SK-N-SH (cell line): Measurements from ENCODE around the gene BEGAIN. TPM values are rescaled to one million over a fixed set of nuclear protein-coding genes. Genes with fewer than 3 reads are reported as not detected.

Experiments
- CTCF ChIA-PET: fragments of 300-600, 350-600 bp; formaldehyde crosslinking; extraction: SDS; loops from one replicate; lab custom pipeline; 2021; lab: Yijun Ruan, JAX
- POLR2A ChIA-PET: fragments of 350-600 bp; sonication (Branson Sonifier 250); formaldehyde crosslinking; extraction: SDS; loops from one replicate; lab custom pipeline; 2020; ENCODE audit warnings: antibody characterized with exemption, inconsistent platforms; lab: Yijun Ruan, JAX
- DNase-seq: peaks from one replicate; pipeline ENCODE4 v3.0.0; 2012
- H2AFZ ChIP-seq: fragments of 200-600 bp; sonication (generic); 2 replicates; pipeline ENCODE4 v1.8.1; 2016; ENCODE audit warnings: antibody characterized with exemption, mild to moderate bottlenecking, low read depth
- H3F3A ChIP-seq: fragments of 200-600 bp; sonication (generic); replicated peaks from 2 replicates; pipeline ENCODE3; 2016; ENCODE audit warnings: antibody characterized with exemption, mild to moderate bottlenecking; ENCODE audit not compliant: insufficient read depth
- H3K27ac ChIP-seq, 2 experiments: fragments of 200-500 bp in 1 of 2; fragments of 200-600 bp in 1 of 2; sonication (Bioruptor generic) in 1 of 2; sonication (generic), shearing (Covaris generic) in 1 of 2; 2 replicates each; pipeline versions ENCODE4 v1.5.1 to v1.6.1; 2014 to 2016; ENCODE audit warnings: low read depth in 2 of 2, inconsistent platforms in 1 of 2, low read length in 1 of 2, mild to moderate bottlenecking in 1 of 2, mixed read lengths in 1 of 2
- H3K27me3 ChIP-seq: fragments of 200-600 bp; sonication (generic), shearing (Covaris generic); 2 replicates; pipeline ENCODE4 v1.6.1; 2016; ENCODE audit warnings: mixed run types; ENCODE audit not compliant: insufficient read depth
- H3K36me3 ChIP-seq, 2 experiments: fragments of 200-500 bp in 1 of 2; fragments of 200-600 bp in 1 of 2; sonication (Bioruptor generic) in 1 of 2; sonication (generic) in 1 of 2; replicated peaks in 1 of 2; 2 replicates each; pipeline versions ENCODE3 to v1.5.1; 2014 to 2016; ENCODE audit warnings: low read length in 1 of 2, mild to moderate bottlenecking in 1 of 2; ENCODE audit not compliant: insufficient read depth in 2 of 2, control insufficient read depth in 1 of 2
- H3K4me1 ChIP-seq, 2 experiments: fragments of 200-500 bp in 1 of 2; fragments of 200-600 bp in 1 of 2; sonication (Bioruptor generic) in 1 of 2; sonication (generic), shearing (Covaris generic) in 1 of 2; 2 replicates each; pipeline versions ENCODE4 v1.5.1 to v1.6.1; 2014 to 2016; ENCODE audit warnings: low read depth in 1 of 2, low read length in 1 of 2, mixed run types in 1 of 2; ENCODE audit not compliant: insufficient read depth in 2 of 2, control insufficient read depth in 1 of 2
- H3K4me2 ChIP-seq: fragments of 200-600 bp; sonication (generic), shearing (Covaris generic); 2 replicates; pipeline ENCODE4 v1.6.1; 2017; ENCODE audit warnings: mixed run types
- H3K4me3 ChIP-seq, 2 experiments: fragments of 200-500 bp in 1 of 2; fragments of 200-600 bp in 1 of 2; sonication (Bioruptor generic) in 1 of 2; sonication (generic), shearing (Covaris generic) in 1 of 2; 2 replicates each; pipeline versions ENCODE4 v1.5.1 to v1.8.1; 2014 to 2016; ENCODE audit warnings: low read depth in 2 of 2, inconsistent platforms in 1 of 2, low read length in 1 of 2, mild to moderate bottlenecking in 1 of 2, mixed read lengths in 1 of 2, moderate library complexity in 1 of 2
- H3K79me2 ChIP-seq: fragments of 200-600 bp; sonication (generic); 2 replicates; pipeline ENCODE4 v1.8.1; 2017; ENCODE audit warnings: mild to moderate bottlenecking; ENCODE audit not compliant: insufficient read depth
- H3K9ac ChIP-seq: fragments of 200-600 bp; sonication (generic); 2 replicates; pipeline ENCODE4 v1.6.1; 2017; ENCODE audit warnings: mixed run types
- H3K9me2 ChIP-seq: fragments of 200-600 bp; sonication (generic); 2 replicates; pipeline ENCODE4 v1.6.1; 2017; ENCODE audit warnings: mixed run types
- H3K9me3 ChIP-seq: fragments of 200-600 bp; sonication (generic); 2 replicates; pipeline ENCODE4 v1.6.1; 2017; ENCODE audit warnings: mixed run types, mild to moderate bottlenecking, moderate library complexity
- H4K20me1 ChIP-seq: fragments of 200-600 bp; sonication (generic); 2 replicates; pipeline ENCODE4 v1.6.1; 2017; ENCODE audit warnings: mild to moderate bottlenecking, mixed run types; ENCODE audit not compliant: insufficient read depth
- CHD2 ChIP-seq: fragments of 150-350 bp; IDR thresholded peaks from 2 replicates; pipeline ENCODE4 v1.6.1; 2018; ENCODE audit warnings: low read length; ENCODE audit not compliant: partially characterized antibody
- ELF1 ChIP-seq: IDR thresholded peaks from 2 replicates; pipeline ENCODE4 v1.4.0; 2012
- EP300 ChIP-seq, 2 experiments: IDR thresholded peaks; 2 replicates each; pipeline versions ENCODE4 v1.4.0 to v1.6.1; 2012; ENCODE audit warnings: borderline replicate concordance in 1 of 2, low read depth in 1 of 2, low read length in 1 of 2
- FOSL2 ChIP-seq: IDR thresholded peaks from 2 replicates; pipeline ENCODE4 v1.4.0; 2012; ENCODE audit warnings: low read depth, mild to moderate bottlenecking, moderate library complexity, borderline replicate concordance
- FOXJ3 ChIP-seq: sonication (generic); formaldehyde crosslinking; IDR thresholded peaks from 2 replicates; pipeline ENCODE4 v1.5.1; 2020; ENCODE audit warnings: mild to moderate bottlenecking, missing genetic modification reagents
- MEF2A ChIP-seq: IDR thresholded peaks from 2 replicates; pipeline ENCODE4 v1.4.0; 2012; ENCODE audit warnings: low read depth, borderline replicate concordance
- MXI1 ChIP-seq: IDR thresholded peaks from 2 replicates; pipeline ENCODE4 v1.6.1; 2012; ENCODE audit warnings: mild to moderate bottlenecking, low read depth, low read length, improper control_type of control experiment
- POLR2AphosphoS5 ChIP-seq: IDR thresholded peaks from 2 replicates; pipeline ENCODE4 v1.6.1; 2012; ENCODE audit warnings: low read depth, low read length
- SMC3 ChIP-seq: IDR thresholded peaks from 2 replicates; pipeline ENCODE4 v1.6.1; 2012; ENCODE audit warnings: low read depth, low read length, improper control_type of control experiment
- TCF12 ChIP-seq: IDR thresholded peaks from 2 replicates; pipeline ENCODE4 v1.4.0; 2012
- WGBS: methylation state at CpG from one replicate; pipeline ENCODE4 v1.1.6; 2017; ENCODE audit warnings: low lambda C conversion rate; 5-methylcytosine and 5-hydroxymethylcytosine counted together
- polyA plus RNA-seq, 3 experiments: library from polyadenylated mRNA; depleted of rRNA; stranded (reverse); fragments of >200 nt; gene quantifications; 2 replicates each; pipeline ENCODE4 v1.2.3, GENCODE V29; 2012
- TF ChIP-seq, protein P1 (sequence below): fragments of 150-350 bp; IDR thresholded peaks from 2 replicates; pipeline ENCODE4 v1.6.1; 2016; ENCODE audit warnings: mild to moderate bottlenecking, low read depth, low read length
- TF ChIP-seq, protein P2 (sequence below): IDR thresholded peaks from 2 replicates; pipeline ENCODE4 v1.4.0; 2012; ENCODE audit warnings: low read depth
- TF ChIP-seq, protein P3 (sequence below): IDR thresholded peaks from 2 replicates; pipeline ENCODE4 v1.6.1; 2012; ENCODE audit warnings: mild to moderate bottlenecking, low read depth, low read length, moderate library complexity

BEGAIN gene
- polyA plus RNA-seq, 1 of the 3 experiments (the other 2 are of a cell fraction): 4.2 TPM

DNA sequence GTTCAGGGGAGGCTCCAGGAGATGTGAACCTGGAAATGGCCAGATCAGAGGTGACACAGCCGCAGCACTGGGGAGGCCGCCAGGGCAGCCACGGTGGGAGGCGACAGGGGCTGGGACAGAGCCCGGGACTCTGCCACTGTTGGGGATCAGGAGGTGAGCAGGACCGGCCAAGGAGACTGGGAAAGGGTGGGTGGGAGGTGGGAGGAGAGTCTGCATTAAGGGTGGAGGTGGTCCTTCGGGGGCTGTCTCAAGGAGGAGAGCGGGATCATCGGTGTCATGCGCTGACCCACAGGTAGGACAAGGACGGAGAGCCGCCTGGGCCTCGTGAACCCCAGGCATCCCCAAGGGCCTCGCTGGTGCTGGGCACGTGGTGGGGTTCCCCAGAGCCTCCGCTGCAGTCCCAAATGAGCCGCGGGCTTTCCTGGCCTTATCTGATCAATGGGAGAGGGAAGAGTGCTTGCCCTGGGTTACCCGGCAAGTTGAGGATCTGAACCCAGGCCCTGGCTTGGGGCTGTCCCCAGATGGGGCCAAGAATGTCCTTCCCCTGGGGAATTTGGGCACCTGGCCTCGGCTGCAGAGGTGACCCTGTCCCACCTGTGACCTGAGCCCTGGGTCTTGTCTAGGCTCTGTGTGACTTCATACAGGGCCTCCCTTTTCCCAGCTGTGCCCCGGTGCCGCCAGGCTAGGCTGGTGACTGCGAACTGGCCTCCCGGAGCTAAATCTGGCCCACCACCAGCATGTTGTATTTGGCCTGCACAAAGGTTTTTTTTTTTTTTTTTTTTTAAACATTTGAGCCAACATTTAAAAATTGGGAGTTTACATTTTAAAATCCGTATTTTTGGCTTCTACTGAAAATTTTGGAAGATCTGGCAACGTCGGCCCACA is 13.2 kb downstream of the BEGAIN start:
- WGBS: 84% methylated on average over 22 of the region's 27 CpGs
- Histone ChIP-seq H2AFZ (no peak overlapping the region), H3K79me2 (no peaks in the 10 kb centered on the region), H3K4me1 (peaks cover 0 to 72% of the 10 kb centered on the region in 2 experiments; a peak in 1 of 4 replicates), H3F3A (no peaks in the 10 kb centered on the region)
- TF ChIP-seq ELF1 (no peak), SMC3 (no peak), EP300 (IDR thresholded peaks at IDR 0.05; ENCODE audit: borderline replicate concordance in 1 of 2, low read depth in 1 of 2, low read length in 1 of 2) (no peak), TCF12 (no peak), MEF2A (no peak), FOSL2 (no peak), CHD2 (no peak), MXI1 (no peak), POLR2AphosphoS5 (no peak), FOXJ3 (CRISPR knock-in tag) (no peak)
- TF ChIP-seq, protein P1, sequence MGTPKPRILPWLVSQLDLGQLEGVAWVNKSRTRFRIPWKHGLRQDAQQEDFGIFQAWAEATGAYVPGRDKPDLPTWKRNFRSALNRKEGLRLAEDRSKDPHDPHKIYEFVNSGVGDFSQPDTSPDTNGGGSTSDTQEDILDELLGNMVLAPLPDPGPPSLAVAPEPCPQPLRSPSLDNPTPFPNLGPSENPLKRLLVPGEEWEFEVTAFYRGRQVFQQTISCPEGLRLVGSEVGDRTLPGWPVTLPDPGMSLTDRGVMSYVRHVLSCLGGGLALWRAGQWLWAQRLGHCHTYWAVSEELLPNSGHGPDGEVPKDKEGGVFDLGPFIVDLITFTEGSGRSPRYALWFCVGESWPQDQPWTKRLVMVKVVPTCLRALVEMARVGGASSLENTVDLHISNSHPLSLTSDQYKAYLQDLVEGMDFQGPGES: no peak
- TF ChIP-seq, protein P2, sequence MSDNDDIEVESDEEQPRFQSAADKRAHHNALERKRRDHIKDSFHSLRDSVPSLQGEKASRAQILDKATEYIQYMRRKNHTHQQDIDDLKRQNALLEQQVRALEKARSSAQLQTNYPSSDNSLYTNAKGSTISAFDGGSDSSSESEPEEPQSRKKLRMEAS: no peak
- TF ChIP-seq, protein P3, sequence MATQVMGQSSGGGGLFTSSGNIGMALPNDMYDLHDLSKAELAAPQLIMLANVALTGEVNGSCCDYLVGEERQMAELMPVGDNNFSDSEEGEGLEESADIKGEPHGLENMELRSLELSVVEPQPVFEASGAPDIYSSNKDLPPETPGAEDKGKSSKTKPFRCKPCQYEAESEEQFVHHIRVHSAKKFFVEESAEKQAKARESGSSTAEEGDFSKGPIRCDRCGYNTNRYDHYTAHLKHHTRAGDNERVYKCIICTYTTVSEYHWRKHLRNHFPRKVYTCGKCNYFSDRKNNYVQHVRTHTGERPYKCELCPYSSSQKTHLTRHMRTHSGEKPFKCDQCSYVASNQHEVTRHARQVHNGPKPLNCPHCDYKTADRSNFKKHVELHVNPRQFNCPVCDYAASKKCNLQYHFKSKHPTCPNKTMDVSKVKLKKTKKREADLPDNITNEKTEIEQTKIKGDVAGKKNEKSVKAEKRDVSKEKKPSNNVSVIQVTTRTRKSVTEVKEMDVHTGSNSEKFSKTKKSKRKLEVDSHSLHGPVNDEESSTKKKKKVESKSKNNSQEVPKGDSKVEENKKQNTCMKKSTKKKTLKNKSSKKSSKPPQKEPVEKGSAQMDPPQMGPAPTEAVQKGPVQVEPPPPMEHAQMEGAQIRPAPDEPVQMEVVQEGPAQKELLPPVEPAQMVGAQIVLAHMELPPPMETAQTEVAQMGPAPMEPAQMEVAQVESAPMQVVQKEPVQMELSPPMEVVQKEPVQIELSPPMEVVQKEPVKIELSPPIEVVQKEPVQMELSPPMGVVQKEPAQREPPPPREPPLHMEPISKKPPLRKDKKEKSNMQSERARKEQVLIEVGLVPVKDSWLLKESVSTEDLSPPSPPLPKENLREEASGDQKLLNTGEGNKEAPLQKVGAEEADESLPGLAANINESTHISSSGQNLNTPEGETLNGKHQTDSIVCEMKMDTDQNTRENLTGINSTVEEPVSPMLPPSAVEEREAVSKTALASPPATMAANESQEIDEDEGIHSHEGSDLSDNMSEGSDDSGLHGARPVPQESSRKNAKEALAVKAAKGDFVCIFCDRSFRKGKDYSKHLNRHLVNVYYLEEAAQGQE: no peak
- TF ChIP-seq, all 33 proteins: peak for 0
- POLR2A ChIA-PET: no interaction called here
- Histone ChIP-seq H4K20me1 (no peaks in the 10 kb centered on the region), H3K27me3 (peaks cover 9% of the 10 kb centered on the region), H3K4me3 (no peak overlapping the region), H3K4me2 (no peak overlapping the region), H3K9me2 (no peaks in the 10 kb centered on the region), H3K9me3 (no peaks in the 10 kb centered on the region), H3K9ac (no peak overlapping the region), H3K27ac (peak overlapping the region in 1 of 2 experiments; percentile 48; a peak in 1 of 4 replicates), H3K36me3 (no peaks in the 10 kb centered on the region)
- peak; percentile 44 for DNase-seq
- CTCF ChIA-PET: interaction anchor here (0.8 kb wide), 1 partner anchor 327 kb away, joined by 3 read pairs; no protein-coding TSS in a partner anchor
